Kidney glomerular epithelial cell (primary cell): ENCODE data around the gene CD180.

Experiments used
- DNase-seq: peaks from one replicate; lab custom pipeline; 2025; lab: John Stamatoyannopoulos, UW

CD180 gene

DNA sequence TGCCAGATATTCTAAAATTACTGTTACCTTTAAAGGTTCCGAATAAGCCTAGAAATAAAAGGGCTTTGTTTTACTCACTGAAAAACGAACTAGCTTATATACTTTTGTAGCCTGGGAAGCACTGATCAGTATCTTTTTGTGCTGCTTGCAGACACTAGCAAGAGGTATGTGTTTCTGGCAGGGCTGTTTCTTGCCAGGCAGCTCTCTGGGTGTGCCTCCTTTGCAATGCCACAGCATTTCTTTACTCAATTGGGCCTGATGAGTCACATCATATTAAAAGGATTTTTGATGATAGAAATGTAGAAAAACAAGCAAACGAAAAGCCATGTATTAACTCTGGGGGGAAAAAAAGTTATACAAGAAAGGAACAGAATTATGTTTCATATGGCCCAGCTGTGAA, 35.6 kb downstream of the CD180 start:
- no peak for DNase-seq

- no peak for DNase-seq
Observed at GRCh38 chr5:67160272-67160671, 36.3 kb downstream of the CD180 start.

DNA sequence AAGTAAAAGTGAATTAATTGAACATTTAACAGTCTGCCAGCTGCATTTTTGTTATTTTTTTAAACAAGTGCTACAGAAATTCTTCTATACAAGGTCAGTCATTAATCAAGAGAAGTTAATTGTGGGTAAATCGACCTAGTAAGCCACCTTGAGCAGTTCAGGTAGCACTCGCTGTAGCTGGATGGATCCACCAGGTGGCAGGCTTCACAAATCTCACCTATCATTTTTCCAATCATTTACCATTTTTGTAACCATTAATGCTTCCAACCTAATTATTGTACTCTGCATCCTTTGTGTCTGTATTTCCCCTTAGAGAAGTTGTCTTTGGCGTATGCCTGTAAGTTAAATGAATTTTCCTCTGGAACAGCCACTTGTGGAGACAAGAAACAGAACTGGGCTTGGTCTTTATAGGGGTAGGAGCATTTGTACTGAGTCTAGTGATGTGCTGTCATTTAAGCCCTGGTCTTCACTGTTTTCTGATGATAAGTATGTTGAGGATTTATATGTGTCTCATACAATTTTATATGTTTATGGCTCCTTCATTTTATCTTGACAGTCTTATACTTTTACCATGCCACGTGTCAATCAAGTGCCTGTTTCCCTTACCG, 39.5 kb downstream of the CD180 start:
- no peak for DNase-seq

- DNase-seq: no peak
Observed at GRCh38 chr5:67154556-67155206, 41.9 kb downstream of the CD180 start.

- DNase-seq: no peak
Observed at GRCh38 chr5:67153292-67153691, 43.3 kb downstream of the CD180 start.

GRCh38 chr5:67152400-67152799, 44.2 kb downstream of the CD180 start:
- no peak for DNase-seq

DNA sequence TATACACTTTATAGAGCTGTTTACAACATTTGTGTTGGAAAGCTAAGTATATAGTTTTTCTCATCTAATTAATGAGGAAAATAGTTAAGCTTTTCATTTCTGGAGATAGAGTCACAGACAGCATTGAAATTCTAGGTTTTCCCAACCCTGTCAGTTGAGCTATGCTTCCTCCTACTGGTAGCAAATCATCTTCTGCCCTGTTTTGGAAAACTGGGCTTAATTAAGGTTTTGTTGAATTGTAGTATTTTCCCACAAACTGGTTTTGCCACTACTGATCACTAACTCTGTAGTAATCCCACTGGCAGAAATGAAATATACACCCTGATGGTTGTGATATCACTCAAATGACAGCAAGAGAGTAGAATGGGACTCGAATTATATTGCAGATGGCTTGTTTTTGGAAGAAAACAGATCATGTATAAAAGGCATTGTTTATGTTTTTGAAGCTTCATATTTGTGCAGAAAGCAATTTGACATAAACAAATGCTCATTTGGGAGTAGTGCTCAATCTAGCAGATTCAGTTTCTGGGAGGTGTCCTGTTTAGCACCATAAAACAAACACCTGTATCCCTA, 46.6 kb downstream of the CD180 start:
- DNase-seq: no peak

DNA sequence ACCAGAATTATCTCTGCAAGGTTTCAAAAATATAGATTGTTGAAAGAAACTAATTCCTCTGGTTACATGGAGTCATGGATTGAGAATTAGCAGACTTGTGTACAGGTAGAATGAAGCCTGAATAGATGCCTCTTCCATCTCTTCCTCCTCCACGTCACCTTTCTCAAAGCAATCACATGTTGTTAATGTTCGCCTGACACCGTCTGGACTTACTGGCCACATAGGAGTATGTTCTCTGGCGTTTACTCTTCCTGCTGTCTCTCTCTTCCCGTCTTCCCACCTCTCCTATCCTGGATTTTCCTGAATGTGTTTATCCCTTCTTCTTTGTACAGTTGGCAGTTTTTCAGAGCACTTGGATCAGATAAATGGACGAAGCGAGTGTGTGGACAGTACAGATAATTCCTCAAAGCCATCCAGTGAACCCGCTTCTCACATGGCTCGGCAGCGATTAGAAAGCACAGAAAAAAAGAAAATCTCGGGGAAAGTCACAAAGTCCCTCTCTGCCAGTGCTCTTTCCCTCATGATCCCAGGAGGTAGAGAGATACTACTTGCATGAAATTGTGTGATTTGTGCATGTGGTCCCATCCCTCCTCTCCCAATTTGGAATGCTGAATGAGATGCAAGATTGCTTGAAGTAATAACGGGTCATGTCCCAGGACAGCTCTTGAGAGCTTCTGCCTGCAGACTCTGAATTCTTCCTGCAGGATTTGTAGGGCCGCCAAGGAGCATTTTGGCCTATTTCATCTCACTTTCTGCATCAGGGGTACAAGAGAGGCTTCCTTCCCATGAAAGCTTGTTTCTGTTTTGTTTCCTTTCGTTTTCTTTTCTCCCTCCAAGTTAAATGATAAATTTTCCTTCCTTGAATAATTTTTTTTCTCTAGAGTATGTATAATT, 47.3 kb downstream of the CD180 start:
- DNase-seq: no peak

GRCh38 chr5:67147760-67148159, 48.8 kb downstream of the CD180 start:
- DNase-seq: no peak

GRCh38 chr5:67146981-67147380, 49.6 kb downstream of the CD180 start:
- DNase-seq: no peak

DNA sequence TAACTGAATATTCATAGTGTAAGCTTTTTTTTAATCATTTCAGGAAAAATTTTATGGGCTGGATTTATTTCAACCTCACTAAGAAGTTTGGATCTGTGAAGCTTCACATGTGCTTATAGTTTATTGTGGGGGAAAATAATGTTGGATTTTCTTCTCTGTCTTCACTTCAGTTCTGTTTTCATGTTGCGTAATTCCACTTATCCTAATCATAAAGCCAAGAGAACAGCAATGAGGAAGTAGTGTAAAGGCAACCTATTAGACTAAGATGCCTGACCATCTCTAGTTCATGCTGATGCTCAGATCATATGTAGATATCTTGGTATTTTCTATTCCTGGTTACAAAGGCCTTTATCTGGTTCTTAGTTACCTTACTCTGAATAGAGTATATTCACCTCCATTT, 50.0 kb downstream of the CD180 start:
- DNase-seq: no peak

DNA sequence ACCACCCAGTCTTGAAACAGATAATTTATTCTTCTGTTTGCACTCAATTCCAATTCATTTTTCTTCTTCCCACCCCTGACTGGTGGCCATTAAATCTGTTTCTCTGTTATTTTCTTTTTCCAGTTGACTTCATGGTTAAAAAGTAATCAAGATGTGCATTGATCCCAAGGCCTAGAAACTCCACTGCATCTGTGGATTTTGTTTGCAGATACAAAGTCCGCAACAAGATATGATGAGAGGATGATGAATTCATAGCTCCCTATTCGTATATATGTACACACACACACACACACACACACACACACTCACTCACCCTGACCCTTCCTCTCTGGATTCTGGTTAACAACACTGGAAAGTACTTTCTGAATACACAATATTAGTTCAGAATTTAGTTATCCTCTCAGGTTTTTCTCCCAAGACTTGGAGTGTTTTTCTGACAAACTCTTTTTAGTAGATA, 52.4 kb downstream of the CD180 start:
- no peak for DNase-seq

DNA sequence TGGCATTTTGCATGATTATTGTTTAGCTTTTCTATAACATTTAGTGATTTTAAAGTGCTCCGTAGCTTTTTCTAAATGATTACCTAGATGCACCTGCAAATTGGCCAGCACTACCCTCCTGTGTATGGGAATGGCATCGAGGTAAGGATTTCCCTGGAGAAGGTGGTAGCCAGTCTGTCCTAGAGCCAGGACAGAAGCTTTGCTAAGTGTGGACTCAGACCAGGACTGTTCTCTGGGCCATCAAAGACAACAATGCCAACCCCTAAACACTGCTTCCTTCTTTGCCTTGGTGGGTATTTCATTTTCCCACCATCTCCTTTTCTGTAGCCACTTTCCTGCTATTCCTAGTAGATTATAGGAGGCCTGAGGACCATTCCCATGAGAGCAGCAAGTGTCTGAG, 53.0 kb downstream of the CD180 start:
- no peak for DNase-seq

GRCh38 chr5:67142816-67143215, 53.8 kb downstream of the CD180 start:
- DNase-seq: no peak

DNA sequence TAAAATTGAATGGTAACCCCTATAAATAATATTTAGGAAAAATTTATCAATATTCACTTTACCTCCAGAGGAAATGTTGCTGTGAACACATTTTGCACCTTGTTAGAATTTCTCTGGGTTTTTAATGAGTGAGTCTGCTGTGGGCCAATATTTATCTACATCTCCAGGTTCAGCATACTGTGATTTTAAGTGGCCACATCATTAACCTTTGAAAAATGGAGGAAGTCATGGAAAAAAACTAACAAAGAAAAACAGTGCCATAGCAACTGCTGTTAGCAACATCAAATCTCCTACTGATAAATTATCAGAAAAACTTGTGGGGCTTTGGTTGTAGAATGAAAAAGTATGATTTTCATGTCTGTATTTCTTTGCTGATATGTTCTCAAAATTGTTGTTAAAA, 55.0 kb downstream of the CD180 start:
- no peak for DNase-seq

- DNase-seq: no peak
Observed at GRCh38 chr5:67140413-67140812, 56.2 kb downstream of the CD180 start.

DNA sequence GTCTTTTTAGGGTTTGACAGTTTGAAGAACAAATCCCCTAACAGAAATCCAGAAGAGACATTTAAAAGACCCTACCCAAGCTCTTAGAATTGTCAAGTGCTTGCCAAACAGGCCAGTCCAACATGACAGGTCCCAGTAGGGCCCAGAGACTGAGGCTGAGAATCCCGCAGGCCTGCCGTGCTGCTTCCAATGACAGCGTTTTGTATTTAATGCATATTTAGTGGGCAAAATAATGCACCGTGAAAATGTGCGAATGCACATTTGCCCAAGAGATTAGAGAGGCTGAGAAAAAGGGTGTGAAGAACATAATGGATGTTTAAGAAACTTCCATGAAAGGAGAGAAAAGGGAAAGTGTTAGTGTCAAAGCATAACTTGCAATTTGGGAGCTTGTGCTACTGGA, 57.6 kb downstream of the CD180 start:
- DNase-seq: no peak

DNA sequence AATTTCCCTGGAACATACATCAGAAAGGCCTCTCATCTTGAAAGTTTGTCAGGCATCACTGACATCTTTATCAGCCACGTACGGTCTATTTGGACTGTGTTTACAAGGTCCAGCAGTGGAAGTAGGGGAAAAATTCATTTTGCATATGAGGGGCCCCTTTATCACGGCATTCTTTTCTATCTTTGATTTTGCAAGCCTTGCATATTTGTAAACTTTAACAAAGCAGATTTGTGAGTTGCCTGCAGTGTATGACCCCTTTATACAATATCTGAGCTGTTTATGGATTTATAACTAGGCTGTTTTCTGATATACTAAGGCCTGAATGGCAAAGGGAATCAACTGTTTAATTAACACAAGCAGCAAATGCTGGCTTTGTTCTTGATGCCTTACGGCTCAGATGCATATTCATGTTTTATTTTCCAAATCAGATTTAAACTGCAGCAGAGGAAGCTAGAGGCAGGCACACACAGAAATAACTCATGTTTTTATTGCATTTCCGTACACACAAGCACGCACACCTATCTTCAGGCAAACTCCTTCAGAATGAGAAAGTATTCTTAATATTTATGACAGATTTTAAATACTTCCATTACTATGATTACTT, 61.1 kb downstream of the CD180 start:
- no peak for DNase-seq

- no peak for DNase-seq
Observed at GRCh38 chr5:67133776-67134175, 62.8 kb downstream of the CD180 start.

GRCh38 chr5:67133217-67133616, 63.4 kb downstream of the CD180 start:
- no peak for DNase-seq

DNA sequence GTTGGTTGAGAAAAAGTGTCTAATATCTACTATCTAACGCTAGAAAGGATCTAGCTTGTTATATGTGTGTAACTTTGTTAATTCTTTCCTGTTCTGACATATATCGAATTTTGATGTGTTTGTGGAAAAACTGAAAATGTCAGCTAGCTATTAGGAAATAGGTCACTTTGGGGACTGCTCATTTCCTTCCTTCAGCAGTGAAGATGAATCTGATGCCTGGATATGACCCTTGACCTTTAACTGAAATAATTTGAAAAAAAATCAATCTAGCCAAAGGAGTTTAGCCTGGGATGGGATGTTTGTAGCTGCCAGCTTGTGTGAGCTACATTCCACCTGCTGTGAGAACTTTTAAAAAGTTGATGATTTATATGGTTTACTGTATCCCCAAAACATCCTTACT, 66.8 kb downstream of the CD180 start:
- no peak for DNase-seq
